ENCODE results near the gene SESTD1.

SESTD1 gene, protein sequence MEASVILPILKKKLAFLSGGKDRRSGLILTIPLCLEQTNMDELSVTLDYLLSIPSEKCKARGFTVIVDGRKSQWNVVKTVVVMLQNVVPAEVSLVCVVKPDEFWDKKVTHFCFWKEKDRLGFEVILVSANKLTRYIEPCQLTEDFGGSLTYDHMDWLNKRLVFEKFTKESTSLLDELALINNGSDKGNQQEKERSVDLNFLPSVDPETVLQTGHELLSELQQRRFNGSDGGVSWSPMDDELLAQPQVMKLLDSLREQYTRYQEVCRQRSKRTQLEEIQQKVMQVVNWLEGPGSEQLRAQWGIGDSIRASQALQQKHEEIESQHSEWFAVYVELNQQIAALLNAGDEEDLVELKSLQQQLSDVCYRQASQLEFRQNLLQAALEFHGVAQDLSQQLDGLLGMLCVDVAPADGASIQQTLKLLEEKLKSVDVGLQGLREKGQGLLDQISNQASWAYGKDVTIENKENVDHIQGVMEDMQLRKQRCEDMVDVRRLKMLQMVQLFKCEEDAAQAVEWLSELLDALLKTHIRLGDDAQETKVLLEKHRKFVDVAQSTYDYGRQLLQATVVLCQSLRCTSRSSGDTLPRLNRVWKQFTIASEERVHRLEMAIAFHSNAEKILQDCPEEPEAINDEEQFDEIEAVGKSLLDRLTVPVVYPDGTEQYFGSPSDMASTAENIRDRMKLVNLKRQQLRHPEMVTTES

DNA sequence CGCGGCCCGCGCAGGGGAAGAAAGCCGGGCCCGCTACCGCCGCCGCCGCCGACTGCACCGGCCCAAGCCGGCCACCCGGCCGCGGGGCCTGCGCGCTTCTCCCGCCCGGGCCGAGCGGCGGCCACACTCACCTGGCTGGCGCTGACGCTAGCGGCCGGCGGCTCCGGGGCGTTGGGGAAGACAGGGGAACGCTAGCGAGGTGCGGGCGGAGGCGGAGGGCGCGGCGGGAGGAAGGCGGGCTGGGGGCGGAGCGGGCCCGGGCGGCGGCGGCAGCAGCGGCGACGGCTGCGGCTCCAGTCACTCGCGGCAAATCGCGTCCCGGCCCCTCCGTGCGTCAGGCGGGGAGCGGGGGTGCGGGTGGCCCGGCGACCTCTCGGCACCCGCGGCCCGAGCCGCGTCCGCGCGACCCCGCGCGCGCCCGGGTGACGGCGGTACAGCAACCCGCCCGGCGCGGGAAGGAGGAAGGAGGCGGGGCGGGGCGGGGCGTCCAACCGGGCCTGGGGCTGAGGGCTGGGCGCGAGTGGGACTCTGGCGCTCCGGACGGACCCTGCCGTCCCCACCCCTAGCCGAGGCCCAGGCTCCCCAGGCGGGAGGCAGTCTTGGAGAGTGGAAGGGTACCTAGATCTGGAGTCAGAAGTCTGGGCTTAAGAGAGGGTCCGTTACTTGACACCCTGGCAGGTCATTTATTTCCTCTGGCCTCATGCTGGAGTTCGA lies at the start of gene SESTD1:
Gene SESTD1, minus strand, starts transcription at position 465 of the 714 bp plus-strand sequence. CDS start 72,991 bp downstream, outside the sequence.
- Mint-ChIP-seq H3K4me3 (peak within 1 kb of the TSS; percentile 84), H3K27ac (no peak within 1 kb of the TSS), H3K4me1 (ENCODE audit: low read depth) (peaks cover 18% of the 10 kb centered on the region), H3K36me3 (ENCODE audit: low read depth) (no peaks in the 10 kb centered on the region), H3K27me3 (ENCODE audit: low read depth) (peaks cover 51% of the 10 kb centered on the region), H3K9me3 (peaks cover 7% of the 10 kb centered on the region)

DNA sequence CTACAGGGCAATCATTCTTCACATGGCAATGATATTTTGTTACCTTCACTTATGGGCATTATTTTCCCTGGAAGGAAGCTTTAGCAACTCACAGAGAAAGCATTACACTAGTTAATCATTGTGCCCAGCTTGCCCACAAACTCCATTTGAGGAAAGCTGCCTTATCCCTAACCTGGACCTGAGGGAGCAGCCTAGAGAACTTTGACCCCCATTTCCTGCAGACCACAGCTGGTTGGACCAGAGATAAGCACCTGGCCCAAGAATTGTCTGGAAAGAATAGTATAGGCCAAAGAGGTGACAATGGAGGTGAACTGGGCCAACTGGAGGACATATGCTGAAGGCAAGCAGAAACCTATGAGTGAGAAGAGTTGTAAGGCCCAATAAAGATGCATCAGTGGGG lies 48.4 kb upstream of the SESTD1 start:
- peaks cover 12% of the 10 kb centered on the region for H3K27me3 Mint-ChIP-seq (ENCODE audit: low read depth)
- H3K4me1 Mint-ChIP-seq (ENCODE audit: low read depth): no peaks in the 10 kb centered on the region
- no peaks in the 10 kb centered on the region for H3K36me3 Mint-ChIP-seq (ENCODE audit: low read depth)
- no peak overlapping the region for H3K27ac Mint-ChIP-seq
- no peaks in the 10 kb centered on the region for H3K9me3 Mint-ChIP-seq
- no peak overlapping the region for H3K4me3 Mint-ChIP-seq

DNA sequence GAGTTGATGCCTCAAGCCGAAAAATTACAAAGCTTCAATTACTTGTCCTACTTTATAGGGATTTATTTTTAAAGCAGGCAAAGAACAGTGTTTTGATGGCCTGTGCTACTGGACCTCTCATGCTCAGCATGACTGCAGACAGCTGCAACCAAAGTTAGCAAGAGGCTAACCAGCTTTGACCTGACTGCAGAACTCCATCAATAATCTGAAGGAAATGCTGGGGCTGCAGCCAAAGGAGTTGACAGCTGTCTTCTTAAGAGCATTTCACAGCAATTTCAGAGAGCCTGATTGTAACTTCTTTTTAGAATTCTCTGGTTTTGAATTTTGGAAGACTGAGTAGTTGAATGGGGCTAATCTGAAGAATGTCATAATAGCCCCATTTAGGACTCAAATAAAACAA lies 46.5 kb upstream of the SESTD1 start:
- no peaks in the 10 kb centered on the region for H3K4me1 Mint-ChIP-seq (ENCODE audit: low read depth)
- H3K27ac Mint-ChIP-seq: no peak overlapping the region
- H3K36me3 Mint-ChIP-seq (ENCODE audit: low read depth): no peaks in the 10 kb centered on the region
- H3K27me3 Mint-ChIP-seq (ENCODE audit: low read depth): peaks cover 11% of the 10 kb centered on the region
- H3K4me3 Mint-ChIP-seq: no peak overlapping the region
- H3K9me3 Mint-ChIP-seq: no peaks in the 10 kb centered on the region

DNA sequence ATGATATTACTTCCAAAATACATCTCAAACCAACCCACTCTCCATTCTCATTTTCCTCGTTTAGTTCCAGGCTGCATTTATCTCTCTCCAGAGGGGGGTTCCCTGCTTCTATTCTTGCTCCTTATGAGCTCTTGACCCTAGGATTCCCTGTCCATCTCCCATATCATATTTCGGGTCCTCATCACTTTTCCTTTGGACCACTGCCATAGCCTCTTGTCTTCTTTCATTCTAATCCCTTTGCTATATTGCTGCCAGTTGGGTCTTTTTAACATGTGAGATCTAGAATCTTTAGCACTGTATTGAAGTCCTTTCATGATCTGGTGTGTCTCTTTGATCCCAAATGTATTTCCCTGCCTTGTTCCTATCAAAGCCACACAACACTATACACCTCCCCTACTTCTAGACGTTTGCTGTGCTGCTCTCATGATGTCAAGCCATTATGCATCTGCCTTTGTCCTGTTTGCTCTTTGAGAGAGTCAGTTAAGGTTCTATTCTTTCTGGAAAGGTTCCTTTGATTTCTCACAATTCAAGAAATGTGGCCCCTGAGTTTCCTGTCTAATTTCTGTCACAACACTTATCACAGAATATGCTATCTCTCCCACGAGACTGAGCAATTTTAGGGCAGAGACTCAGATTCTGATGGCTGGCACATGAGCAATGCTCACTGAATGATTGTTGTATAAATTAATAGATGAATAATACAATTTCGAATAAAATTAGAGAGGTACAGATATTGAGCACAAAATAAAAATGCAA lies 43.2 kb upstream of the SESTD1 start:
- no peak overlapping the region for H3K4me3 Mint-ChIP-seq
- H3K9me3 Mint-ChIP-seq: no peaks in the 10 kb centered on the region
- H3K27ac Mint-ChIP-seq: no peak overlapping the region
- H3K4me1 Mint-ChIP-seq (ENCODE audit: low read depth): no peaks in the 10 kb centered on the region
- H3K36me3 Mint-ChIP-seq (ENCODE audit: low read depth): no peaks in the 10 kb centered on the region
- H3K27me3 Mint-ChIP-seq (ENCODE audit: low read depth): peaks cover 9% of the 10 kb centered on the region

DNA sequence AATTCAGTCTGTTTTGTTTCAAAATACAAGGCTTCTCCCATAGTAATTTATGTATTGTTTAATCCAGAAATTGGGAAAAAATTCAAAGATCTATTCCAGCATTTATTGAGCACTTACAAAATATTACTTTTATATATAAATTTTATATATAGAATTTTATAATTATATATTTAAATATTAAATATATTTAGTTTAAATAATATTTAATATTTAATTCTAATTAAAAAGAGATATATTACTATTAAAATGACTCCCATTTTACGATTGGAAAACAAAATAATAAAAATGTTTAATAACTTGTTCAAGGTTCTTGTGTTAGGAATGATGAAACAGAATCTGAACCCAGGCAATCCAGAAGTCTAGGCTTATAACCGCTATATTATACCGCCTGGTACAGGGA lies 40.5 kb upstream of the SESTD1 start:
- peaks cover 13% of the 10 kb centered on the region for H3K27me3 Mint-ChIP-seq (ENCODE audit: low read depth)
- no peak overlapping the region for H3K4me3 Mint-ChIP-seq
- H3K27ac Mint-ChIP-seq: no peak overlapping the region
- no peaks in the 10 kb centered on the region for H3K4me1 Mint-ChIP-seq (ENCODE audit: low read depth)
- H3K9me3 Mint-ChIP-seq: no peaks in the 10 kb centered on the region
- peaks cover 2% of the 10 kb centered on the region for H3K36me3 Mint-ChIP-seq (ENCODE audit: low read depth)

DNA sequence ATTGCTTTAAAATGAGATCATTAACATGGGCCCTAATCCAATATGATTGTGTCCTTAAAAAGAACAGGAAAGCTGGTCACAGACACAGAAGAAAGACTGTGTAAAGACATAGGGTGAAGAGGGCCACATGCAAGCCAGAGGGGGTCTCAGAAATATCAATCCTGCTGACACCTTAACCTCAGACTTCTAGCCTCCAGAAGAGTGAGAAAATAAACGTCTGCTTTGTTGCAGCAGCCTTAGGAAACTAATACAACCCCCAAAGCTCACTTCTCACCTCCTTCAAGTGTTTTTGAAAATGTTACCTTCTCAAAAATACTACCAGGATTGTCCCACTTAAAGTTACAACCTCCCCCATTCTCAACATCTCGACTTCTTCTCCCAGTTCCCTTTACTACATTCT lies 39.8 kb upstream of the SESTD1 start:
- Mint-ChIP-seq H3K27ac (no peak overlapping the region), H3K27me3 (ENCODE audit: low read depth) (peaks cover 13% of the 10 kb centered on the region), H3K9me3 (no peaks in the 10 kb centered on the region), H3K4me3 (no peak overlapping the region), H3K36me3 (ENCODE audit: low read depth) (peaks cover 2% of the 10 kb centered on the region), H3K4me1 (ENCODE audit: low read depth) (no peaks in the 10 kb centered on the region)

DNA sequence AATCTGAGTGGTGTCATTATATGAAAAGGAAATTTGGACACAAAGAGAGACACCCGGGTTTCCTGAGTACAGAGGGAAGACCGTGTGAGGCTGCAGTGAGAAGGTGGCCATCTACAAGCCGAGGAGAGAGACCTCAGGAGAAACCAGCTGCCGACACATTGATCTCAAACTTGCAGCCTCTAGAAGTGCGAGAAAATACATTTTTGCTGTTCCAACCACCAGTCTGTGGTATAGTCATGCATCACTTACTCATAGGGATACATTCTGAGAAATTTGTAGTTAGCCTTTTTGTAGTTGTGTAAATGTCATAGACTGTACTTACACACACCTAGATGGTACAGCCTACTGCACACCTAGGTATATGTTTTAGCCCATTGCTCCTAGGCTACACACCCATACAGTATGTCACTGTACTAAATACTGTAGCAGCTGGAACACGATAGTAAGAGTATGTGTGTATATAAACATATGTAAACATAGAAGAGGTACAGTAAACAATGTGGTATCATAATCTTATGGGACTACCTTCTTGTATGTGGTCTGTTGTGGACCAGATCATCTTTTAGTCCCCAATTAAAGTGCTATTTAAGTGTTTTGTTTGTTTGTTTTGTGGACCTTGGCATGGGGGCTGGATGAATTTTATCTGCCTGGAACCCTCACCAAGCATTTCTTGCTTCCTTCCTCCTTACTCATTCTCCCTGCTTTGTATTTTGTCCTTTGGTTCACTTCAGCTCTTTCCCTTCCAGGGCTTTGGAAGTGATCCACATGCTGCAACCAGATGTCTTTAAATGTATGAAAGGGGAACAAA lies 38.3 kb upstream of the SESTD1 start:
- H3K27ac Mint-ChIP-seq: no peak overlapping the region
- peaks cover 2% of the 10 kb centered on the region for H3K36me3 Mint-ChIP-seq (ENCODE audit: low read depth)
- no peaks in the 10 kb centered on the region for H3K4me1 Mint-ChIP-seq (ENCODE audit: low read depth)
- no peak overlapping the region for H3K4me3 Mint-ChIP-seq
- H3K27me3 Mint-ChIP-seq (ENCODE audit: low read depth): peaks cover 13% of the 10 kb centered on the region
- no peaks in the 10 kb centered on the region for H3K9me3 Mint-ChIP-seq

DNA sequence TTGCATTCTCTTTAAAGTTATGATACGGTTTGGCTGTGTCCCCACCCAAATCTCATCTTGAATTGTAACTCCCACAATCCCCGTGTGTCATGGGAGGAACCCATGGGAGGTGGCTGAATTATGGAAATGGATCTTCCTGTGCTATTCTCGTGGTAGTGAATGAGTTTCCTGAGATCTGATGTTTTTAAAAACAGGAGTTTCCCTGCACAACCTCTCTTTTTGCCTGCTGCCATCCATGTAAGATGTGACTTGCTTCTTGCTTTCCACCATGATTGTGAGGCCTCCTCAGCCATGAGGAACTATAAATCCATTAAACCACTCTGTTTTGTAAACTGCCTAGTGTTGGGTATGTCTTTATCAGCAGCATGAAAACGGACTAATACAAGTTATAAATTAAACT lies 37.5 kb upstream of the SESTD1 start:
- H3K27me3 Mint-ChIP-seq (ENCODE audit: low read depth): peaks cover 9% of the 10 kb centered on the region
- H3K4me1 Mint-ChIP-seq (ENCODE audit: low read depth): no peaks in the 10 kb centered on the region
- no peaks in the 10 kb centered on the region for H3K9me3 Mint-ChIP-seq
- H3K4me3 Mint-ChIP-seq: no peak overlapping the region
- no peak overlapping the region for H3K27ac Mint-ChIP-seq
- H3K36me3 Mint-ChIP-seq (ENCODE audit: low read depth): peaks cover 2% of the 10 kb centered on the region

DNA sequence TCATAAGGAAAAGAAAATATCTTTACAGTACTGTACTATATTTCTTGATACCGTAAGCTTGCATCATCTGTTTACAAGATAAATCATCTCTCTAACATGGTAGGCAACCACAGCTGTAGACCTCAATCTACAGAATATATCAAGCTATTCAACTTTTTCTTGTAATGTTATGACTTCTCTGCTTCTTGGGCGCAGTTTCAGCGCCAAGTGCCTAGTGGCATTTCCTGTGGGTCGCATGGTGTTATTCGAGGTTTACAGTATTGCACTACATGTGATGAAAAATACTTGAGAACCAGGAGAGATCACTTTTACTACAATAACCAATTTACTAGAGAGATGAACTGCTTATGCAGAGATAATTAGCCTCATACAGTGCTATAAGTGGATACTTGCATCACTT lies 34.0 kb upstream of the SESTD1 start:
- Mint-ChIP-seq H3K4me1 (ENCODE audit: low read depth) (no peaks in the 10 kb centered on the region), H3K9me3 (no peaks in the 10 kb centered on the region), H3K27me3 (ENCODE audit: low read depth) (peaks cover 4% of the 10 kb centered on the region), H3K27ac (no peak overlapping the region), H3K4me3 (no peak overlapping the region), H3K36me3 (ENCODE audit: low read depth) (peaks cover 2% of the 10 kb centered on the region)

DNA sequence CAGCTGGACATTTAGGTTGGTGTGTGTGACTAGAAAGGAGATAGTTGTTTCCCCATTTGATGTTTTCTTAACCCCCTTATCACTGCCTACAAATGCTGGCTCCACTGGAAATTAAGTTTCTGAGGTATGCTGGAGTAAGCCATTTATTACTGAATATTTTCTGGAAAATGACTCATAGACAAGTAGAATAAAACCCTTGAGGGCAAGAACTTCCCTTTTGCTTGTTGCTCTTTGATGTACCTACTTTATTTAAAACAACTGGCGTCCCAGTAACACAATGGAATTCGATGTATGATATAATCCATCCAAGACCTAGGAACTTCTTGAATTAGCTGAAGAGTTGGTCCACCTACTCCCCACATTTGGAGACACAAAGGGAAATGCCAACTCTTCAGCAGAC lies 33.3 kb upstream of the SESTD1 start:
- H3K27me3 Mint-ChIP-seq (ENCODE audit: low read depth): peaks cover 4% of the 10 kb centered on the region
- H3K36me3 Mint-ChIP-seq (ENCODE audit: low read depth): peaks cover 2% of the 10 kb centered on the region
- H3K4me1 Mint-ChIP-seq (ENCODE audit: low read depth): no peaks in the 10 kb centered on the region
- no peak overlapping the region for H3K27ac Mint-ChIP-seq
- no peak overlapping the region for H3K4me3 Mint-ChIP-seq
- H3K9me3 Mint-ChIP-seq: no peaks in the 10 kb centered on the region

DNA sequence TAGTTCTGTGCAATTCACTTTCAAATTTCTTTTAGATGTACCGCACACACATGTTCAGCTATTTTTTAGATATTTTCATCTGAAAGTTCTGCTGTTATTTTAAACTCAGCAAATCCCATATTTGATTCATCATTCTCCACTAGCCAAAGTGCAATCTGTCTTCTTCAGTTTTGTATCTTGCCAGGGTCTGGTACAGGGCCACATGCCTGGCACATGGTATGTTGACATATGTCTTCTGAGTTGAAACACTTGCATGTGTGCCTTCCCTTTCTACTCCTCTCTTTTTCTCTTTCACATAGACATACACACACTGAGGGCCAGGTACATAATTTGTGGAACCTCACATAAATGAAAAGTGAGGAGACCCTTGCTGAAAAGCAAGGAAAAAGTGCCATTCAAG lies 25.7 kb upstream of the SESTD1 start:
- Mint-ChIP-seq H3K4me3 (no peak overlapping the region), H3K27me3 (ENCODE audit: low read depth) (peaks cover 4% of the 10 kb centered on the region), H3K36me3 (ENCODE audit: low read depth) (no peaks in the 10 kb centered on the region), H3K4me1 (ENCODE audit: low read depth) (no peaks in the 10 kb centered on the region), H3K9me3 (no peaks in the 10 kb centered on the region), H3K27ac (no peak overlapping the region)

DNA sequence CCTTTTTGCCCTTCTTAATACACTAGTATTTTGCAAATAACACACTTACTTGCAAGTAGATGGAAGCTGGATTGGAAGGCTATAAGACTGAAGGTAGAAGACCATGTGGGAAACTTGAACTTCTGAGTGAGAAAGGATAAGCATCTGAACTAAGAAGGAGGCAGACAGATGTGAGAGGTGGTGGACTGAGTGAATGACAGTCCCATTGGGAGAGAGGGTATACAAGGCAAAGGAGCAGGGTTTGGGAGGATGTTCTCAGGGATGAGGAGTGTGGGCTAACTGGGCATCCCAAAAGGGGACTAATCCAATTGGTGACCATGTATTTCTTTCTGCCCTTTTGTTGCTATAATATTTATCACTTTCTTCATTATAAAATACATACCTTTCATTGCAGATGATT lies 20.4 kb upstream of the SESTD1 start:
- H3K4me3 Mint-ChIP-seq: no peak overlapping the region

DNA sequence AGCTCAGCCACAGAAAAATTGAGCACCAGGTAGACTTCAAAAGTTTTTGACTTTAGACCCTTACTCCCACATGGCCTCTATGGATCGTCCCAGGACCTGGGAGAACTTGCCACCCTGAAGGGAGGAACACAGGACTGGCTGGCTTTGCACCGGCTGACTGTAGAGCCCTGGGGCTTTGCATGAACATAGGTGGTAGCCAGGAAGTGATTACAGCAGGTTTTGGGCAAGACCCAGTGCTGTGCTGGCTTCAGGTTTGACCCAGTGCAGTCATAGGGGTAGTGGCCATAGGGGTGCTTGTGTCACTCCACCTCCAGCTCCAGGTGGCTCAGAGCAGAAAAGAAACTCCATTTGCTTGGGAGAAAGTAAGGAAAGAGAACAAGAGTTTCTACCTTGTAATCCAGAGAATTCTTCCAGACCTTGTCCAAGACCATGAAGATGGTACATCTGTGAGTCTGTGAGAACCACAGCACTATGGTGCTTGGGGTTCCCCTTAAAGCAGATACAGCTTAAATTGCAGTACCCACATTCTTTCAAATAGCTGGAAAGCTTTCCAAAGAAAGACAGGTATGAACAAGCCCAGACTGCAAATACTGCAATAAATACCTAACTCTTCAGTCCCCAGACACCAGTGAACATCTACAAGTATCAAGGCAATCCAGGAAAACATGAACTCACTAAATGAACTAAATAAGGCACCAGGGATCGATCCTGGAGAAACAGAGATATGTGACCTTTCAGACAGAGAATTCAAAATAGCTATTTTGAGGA lies 13.0 kb upstream of the SESTD1 start:
- Mint-ChIP-seq H3K27ac (no peak overlapping the region), H3K4me3 (no peak overlapping the region), H3K4me1 (ENCODE audit: low read depth) (peaks cover 7% of the 10 kb centered on the region), H3K36me3 (ENCODE audit: low read depth) (no peaks in the 10 kb centered on the region), H3K9me3 (no peaks in the 10 kb centered on the region), H3K27me3 (ENCODE audit: low read depth) (peaks cover 27% of the 10 kb centered on the region)

More for the DNA sequence above, 20.4 kb upstream of the SESTD1 start:
- no peaks in the 10 kb centered on the region for H3K9me3 Mint-ChIP-seq
- H3K27ac Mint-ChIP-seq: no peak overlapping the region
- H3K27me3 Mint-ChIP-seq (ENCODE audit: low read depth): peaks cover 29% of the 10 kb centered on the region
- H3K4me1 Mint-ChIP-seq (ENCODE audit: low read depth): no peaks in the 10 kb centered on the region
- no peaks in the 10 kb centered on the region for H3K36me3 Mint-ChIP-seq (ENCODE audit: low read depth)
